GM19238 (cell line): ENCODE results near the gene SPATA17.
A peak's percentile ranks its signal among the peaks of the same experiment; 100 is the strongest.
"Not testable (repeated sequence)": the region's sequence is repeated elsewhere in the genome, so short reads cannot be mapped to it uniquely, and the experiment has no call there.

Experiments used
- DNase-seq: peaks from one replicate; pipeline ENCODE4 v3.0.0; 2011; ENCODE audit warnings: low spot score; ENCODE audit not compliant: insufficient read length

SPATA17 gene, protein sequence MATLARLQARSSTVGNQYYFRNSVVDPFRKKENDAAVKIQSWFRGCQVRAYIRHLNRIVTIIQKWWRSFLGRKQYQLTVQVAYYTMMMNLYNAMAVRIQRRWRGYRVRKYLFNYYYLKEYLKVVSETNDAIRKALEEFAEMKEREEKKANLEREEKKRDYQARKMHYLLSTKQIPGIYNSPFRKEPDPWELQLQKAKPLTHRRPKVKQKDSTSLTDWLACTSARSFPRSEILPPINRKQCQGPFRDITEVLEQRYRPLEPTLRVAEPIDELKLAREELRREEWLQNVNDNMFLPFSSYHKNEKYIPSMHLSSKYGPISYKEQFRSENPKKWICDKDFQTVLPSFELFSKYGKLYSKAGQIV

DNA sequence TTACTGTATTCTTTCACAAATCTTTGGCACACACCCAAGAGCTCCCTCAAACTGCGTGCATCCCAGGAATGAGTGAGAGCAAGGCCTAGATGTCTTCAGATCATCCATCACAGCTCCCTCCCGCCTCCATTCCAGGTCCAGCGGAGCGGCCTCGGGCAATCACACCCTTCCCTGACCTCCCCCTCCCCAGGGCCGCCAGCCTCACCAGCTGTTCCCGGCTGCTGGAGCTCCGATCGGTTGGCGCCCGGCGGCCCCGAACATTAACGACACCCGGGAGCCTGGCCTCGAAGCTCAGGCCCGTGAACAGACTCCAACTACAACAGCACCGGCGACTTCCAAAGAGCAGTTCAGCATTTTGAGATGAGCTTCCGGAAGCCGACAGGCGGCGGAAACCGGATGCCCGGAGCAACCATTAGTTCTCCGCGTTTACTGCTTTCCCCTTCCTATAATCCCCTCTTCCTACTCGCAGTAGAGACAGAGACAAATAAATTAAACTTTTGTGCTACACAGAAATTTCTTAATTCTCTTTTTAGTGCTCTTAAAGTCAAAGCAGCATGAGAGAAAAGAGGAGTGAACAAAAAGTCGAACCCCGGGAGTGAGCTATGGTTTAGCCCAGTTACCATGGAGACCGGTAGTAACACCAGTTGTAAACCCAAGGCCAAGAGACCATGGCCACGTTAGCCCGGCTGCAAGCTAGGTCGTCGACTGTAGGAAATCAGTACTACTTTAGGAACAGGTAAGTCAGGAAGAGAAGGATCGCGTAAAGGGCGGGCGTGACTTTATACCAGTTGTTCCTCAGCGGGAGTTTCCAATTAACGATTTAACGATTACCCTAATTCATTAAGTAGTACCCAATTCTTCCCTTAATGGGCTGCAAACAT lies at the start of gene SPATA17, which contains the start of gene GPATCH2:
TSS of gene SPATA17 (plus strand) at position 634 of the 881 bp plus-strand sequence. CDS start at position 669, 35 bp downstream.
TSS of gene GPATCH2 (minus strand) at position 380 of the 881 bp plus-strand sequence. CDS start at position 261, 119 bp downstream.
- peak; percentile 66 for DNase-seq

GRCh38 chr1:217584286-217584811 lies 46.8 kb upstream of the SPATA17 start:
- DNase-seq, result not testable (repeated sequence)

DNA sequence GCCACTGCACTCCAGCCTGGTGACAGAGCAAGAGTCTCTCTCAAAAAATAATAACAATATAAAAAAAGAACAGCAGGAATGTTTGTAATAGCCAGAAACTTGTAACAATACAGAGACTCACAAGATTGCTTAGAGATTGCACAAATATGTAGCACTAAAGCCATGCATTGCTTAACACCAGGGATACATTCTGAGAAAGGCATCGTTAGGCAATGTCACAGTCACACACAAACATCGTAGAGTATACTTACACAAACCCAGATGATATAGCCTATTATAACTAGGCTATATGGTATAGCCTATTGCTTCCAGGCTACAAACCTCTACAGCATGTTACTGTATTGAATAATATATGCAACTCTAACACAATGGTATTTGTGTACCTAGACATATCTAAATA lies 45.6 kb upstream of the SPATA17 start:
- no peak for DNase-seq

DNA sequence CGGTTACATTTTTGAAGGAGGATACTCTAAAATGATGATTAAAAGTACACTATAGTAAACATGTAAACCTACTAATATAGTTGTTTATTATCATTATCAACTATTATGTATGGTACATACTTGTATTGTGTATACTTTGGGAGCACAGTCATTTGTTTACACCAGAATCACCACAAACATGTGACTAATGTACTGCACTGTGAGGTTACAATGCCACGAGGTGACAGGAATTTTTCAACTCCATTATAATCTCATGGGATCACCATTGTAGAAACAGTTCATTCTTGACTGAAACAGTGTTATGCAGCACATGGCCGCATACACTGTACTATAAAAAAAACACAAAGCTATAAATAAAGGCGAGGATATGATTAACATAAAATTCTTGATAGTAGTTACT lies 44.6 kb upstream of the SPATA17 start:
- DNase-seq, result no peak

- no peak for DNase-seq
Measured at GRCh38 chr1:217590598-217590997, 40.5 kb upstream of the SPATA17 start.

GRCh38 chr1:217599154-217599553 lies 32.0 kb upstream of the SPATA17 start:
- no peak for DNase-seq

- DNase-seq, result no peak
Measured at GRCh38 chr1:217602380-217602779, 28.8 kb upstream of the SPATA17 start.

DNA sequence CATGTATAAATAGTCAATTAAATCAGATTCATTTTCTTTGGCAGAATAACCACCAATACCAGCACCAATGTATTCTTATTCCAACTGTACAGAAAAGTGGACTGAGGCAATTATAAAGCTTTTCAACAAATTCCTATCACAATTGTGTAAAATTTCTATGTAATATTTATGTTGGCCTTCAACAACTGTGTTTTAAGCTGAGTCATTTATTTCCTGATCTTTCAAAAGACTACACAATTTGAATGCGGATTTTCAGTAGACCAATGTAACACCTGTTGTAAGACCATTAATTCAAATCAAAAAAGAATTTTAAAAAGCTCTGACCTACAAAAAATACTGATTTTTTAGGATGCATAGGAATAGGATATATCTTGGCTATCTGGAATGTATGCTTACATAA lies 25.8 kb upstream of the SPATA17 start:
- no peak for DNase-seq

- no peak for DNase-seq
Measured at GRCh38 chr1:217614200-217614712, 16.9 kb upstream of the SPATA17 start.

- no peak for DNase-seq
Measured at GRCh38 chr1:217617126-217617525, 14.0 kb upstream of the SPATA17 start.

DNA sequence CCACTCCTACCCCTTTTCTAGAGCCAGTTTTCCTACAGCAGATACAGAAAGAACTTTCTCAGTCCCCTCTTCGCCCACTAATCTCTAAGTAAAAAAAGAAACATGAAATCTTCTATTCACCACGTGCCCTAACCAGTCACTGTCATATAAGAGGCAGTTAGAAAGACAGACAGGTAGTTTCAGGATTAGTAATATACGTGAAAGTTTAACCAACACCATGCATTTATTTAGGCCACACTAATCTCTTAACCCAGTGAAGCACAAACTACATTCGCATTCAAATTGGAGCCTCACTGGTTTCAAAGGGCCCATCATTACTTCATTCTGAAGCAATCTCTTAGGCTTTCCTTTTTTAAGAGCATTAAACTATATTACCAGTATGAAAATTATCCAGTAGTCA lies 10.3 kb upstream of the SPATA17 start:
- peak; percentile 16 for DNase-seq

DNA sequence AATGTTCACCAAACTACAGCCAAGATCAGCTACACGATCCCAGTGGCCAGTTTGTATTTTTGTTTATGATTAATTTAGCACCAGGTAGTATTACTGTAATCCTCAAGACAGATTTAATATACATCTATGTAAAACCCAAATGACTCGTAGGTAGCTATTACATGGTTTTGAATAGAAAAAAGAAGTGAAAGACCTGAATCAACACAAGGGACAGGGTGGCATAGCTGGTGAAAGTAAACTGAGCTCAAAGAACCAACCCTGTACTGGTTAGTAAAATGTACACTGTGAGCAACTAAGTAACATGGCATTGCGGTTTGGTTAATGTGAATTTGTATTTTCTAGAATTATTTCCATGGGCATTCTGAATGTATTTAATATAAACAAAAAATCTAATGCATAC lies 9.1 kb upstream of the SPATA17 start:
- DNase-seq, result no peak

DNA sequence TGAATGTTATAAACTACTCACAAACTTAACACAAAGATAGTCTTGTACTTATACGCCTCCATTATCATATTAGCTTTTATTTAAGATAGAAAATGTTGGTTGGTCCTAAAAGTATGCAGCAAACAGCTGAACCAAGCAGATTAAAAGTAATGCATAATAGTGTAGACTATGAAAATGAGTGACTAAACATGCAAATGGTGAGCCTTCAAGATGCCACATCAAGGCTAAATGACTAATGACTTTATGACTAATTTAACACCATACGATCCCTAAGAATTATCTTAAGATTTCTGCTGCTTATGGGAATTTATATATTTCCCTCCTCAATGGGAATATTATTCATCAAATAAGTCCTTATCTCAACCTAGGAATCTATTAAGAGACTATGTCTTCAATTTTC lies 4.8 kb upstream of the SPATA17 start:
- no peak for DNase-seq

DNA sequence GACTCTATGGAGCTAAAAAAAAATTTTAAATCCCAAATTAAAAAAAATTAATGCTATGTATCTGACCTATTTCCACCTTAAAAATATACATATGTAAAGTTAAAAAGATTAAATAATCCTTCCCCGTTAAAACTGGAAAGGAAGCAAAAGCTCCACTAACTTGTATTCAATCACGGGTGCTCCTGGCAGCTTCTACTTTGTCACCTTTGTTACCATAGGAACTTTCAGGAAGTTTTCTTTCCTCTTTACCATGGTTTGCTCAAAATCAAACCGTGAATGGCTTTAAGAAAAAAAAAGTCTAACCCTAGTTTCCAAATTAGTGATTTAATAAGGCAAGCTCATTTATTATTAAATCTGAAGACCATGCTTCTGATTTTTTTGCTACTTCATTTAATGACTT lies 3.7 kb upstream of the SPATA17 start:
- no peak for DNase-seq

DNA sequence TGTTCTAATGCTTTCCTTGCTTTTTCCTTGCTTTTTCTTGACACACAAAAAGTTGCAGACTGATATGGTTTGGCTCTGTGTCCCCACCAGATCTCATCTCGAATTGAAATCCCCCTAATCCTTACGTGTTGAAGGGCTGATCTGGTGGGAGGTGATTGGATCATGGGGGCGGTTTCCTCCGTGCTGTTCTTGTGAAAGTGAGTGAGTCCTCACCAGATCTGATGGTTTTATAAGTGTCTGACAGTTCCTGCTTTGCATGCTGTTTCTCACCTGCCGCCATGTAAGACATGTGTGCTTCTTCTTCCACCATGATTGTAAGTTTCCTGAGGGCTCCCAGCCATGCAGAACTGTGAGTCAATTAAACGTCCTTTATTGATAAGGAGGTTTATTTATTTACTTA lies 11.3 kb downstream of the SPATA17 start:
- no peak for DNase-seq

- no peak for DNase-seq
Measured at GRCh38 chr1:217647791-217648190, 16.6 kb downstream of the SPATA17 start.

- DNase-seq, result no peak
Measured at GRCh38 chr1:217650674-217651073, 19.5 kb downstream of the SPATA17 start.

GRCh38 chr1:217660353-217661062 lies 29.4 kb downstream of the SPATA17 start:
- DNase-seq, result no peak

- no peak for DNase-seq
Measured at GRCh38 chr1:217661407-217661806, 30.3 kb downstream of the SPATA17 start.

GRCh38 chr1:217668351-217668940 lies 37.3 kb downstream of the SPATA17 start:
- no peak for DNase-seq

GRCh38 chr1:217673387-217673786 lies 42.2 kb downstream of the SPATA17 start:
- DNase-seq, result no peak
